ENCODE data around the gene DENND5A.

GRCh38 chr11:9193316-9193715, 71.8 kb downstream of the DENND5A start:
- TF ChIP-seq CTCF (IDR thresholded peaks at IDR 0.05) (no peak), POLR2A (IDR thresholded peaks at IDR 0.05) (no peak)

Data from esophagus squamous epithelium (tissue), 4 donors.